HepG2 (cell line): ENCODE results near the gene SIRPA. TPM values are rescaled to one million over a fixed set of nuclear protein-coding genes. Genes with fewer than 3 reads are reported as not detected.
"Not testable (repeated sequence)": the region's sequence is repeated elsewhere in the genome, so short reads cannot be mapped to it uniquely, and the experiment has no call there.

ENCODE experiments used
- ATAC-seq: fragments of 200-7000 bp; cut with Tn5 transposase; 3 replicates; pipeline ENCODE4 v1.9.1; 2020; ENCODE audit warnings: mild to moderate bottlenecking, moderate library complexity
- BruUV-seq: library from RNA; stranded (reverse); fragments of 400-500 nt; replicated peaks from 2 replicates; lab custom pipeline; 2021; lab: Mats Ljungman, UMichigan
- CTCF ChIA-PET: fragments of 300-600 bp; formaldehyde crosslinking; extraction: SDS; loops from one replicate; lab custom pipeline; 2021; ENCODE audit warnings: low total read pairs, inconsistent platforms, low intra/inter-chr PET ratio; lab: Yijun Ruan, JAX
- POLR2A ChIA-PET: fragments of 350-600 bp; sonication (Branson Sonifier 250); formaldehyde crosslinking; loops from one replicate; lab custom pipeline; 2020; ENCODE audit warnings: antibody characterized with exemption, inconsistent platforms; lab: Yijun Ruan, JAX
- DNase-seq: peaks from one replicate; pipeline ENCODE4 v3.0.0-alpha.2; 2015; ENCODE audit warnings: low spot score
- FAIRE-seq: peaks from 3 replicates; lab custom pipeline; 2011; peaks lifted over from hg19 to GRCh38; lab: Jason Lieb, UNC
- H2AFZ ChIP-seq: one replicate; pipeline ENCODE4 v1.6.1; 2011; ENCODE audit warnings: low read length, inconsistent platforms
- H3K27ac ChIP-seq: fragments of 300-600 bp; 3 replicates; pipeline ENCODE4 v1.8.0; 2011; ENCODE audit warnings: mixed run types, mild to moderate bottlenecking, mixed read lengths, low read length, inconsistent platforms; ENCODE audit not compliant: insufficient read depth; ENCODE audit errors: extremely low read length
- H3K27me3 ChIP-seq, 2 experiments: fragments of 200-600 bp in 1 of 2; 2 replicates in 1 of 2; 3 replicates in 1 of 2; pipeline versions ENCODE4 v1.6.0 to v1.8.0; 2011; ENCODE audit warnings: low read length in 2 of 2, mild to moderate bottlenecking in 2 of 2, moderate library complexity in 2 of 2, inconsistent platforms in 1 of 2; ENCODE audit not compliant: insufficient read depth in 2 of 2, control insufficient read depth in 1 of 2
- H3K36me3 ChIP-seq, 2 experiments: fragments of 200-600 bp in 1 of 2; replicated peaks in 1 of 2; 2 replicates in 1 of 2; 3 replicates in 1 of 2; pipeline versions ENCODE4 v1.5.1 to v1.8.0; 2011; ENCODE audit warnings: low read length in 2 of 2, inconsistent platforms in 1 of 2; ENCODE audit not compliant: insufficient read depth in 2 of 2, control insufficient read depth in 1 of 2
- H3K4me1 ChIP-seq: 2 replicates; pipeline ENCODE4 v1.5.1; 2012; ENCODE audit warnings: low read length, inconsistent platforms; ENCODE audit not compliant: insufficient read depth
- H3K4me2 ChIP-seq: 2 replicates; pipeline ENCODE4 v1.6.0; 2011; ENCODE audit warnings: low read depth, low read length, inconsistent platforms
- H3K4me3 ChIP-seq, 3 experiments: fragments of 200-600 bp in 1 of 3; sonication (generic), shearing (Covaris generic) in 1 of 3; replicated peaks in 1 of 3; 2 replicates each; pipeline ENCODE4 v1.5.1; 2011 to 2016; ENCODE audit warnings: low read length in 3 of 3, inconsistent platforms in 2 of 3, low read depth in 2 of 3, mild to moderate bottlenecking in 2 of 3, control low read depth in 1 of 3, mixed read lengths in 1 of 3; ENCODE audit not compliant: insufficient read depth in 1 of 3
- H3K79me2 ChIP-seq: one replicate; pipeline ENCODE4 v1.6.1; 2011; ENCODE audit warnings: low read length, inconsistent platforms; ENCODE audit not compliant: insufficient read depth
- H3K9ac ChIP-seq: 2 replicates; pipeline ENCODE4 v1.6.0; 2011; ENCODE audit warnings: mild to moderate bottlenecking, low read depth, low read length, inconsistent platforms; ENCODE audit not compliant: insufficient read depth
- H3K9me3 ChIP-seq: 2 replicates; pipeline ENCODE4 v1.5.1; 2012; ENCODE audit warnings: mild to moderate bottlenecking, low read length
- H4K20me1 ChIP-seq: 2 replicates; pipeline ENCODE4 v1.6.0; 2011; ENCODE audit warnings: inconsistent platforms, mild to moderate bottlenecking, low read length, moderate library complexity; ENCODE audit not compliant: insufficient read depth
- MAF1 ChIP-seq: sonication (generic); formaldehyde crosslinking; IDR thresholded peaks from 2 replicates; pipeline ENCODE4 v1.5.0; 2020; ENCODE audit warnings: missing genetic modification reagents, borderline replicate concordance
- NPAS2 ChIP-seq: sonication (generic); formaldehyde crosslinking; IDR thresholded peaks from 2 replicates; pipeline ENCODE4 v1.8.0; 2022; ENCODE audit warnings: mild to moderate bottlenecking, missing genetic modification reagents, borderline replicate concordance
- RAD21 ChIP-seq: fragments of 450-650 bp; formaldehyde crosslinking; IDR thresholded peaks from 2 replicates; pipeline ENCODE4 v1.5.0; 2020; ENCODE audit warnings: mild to moderate bottlenecking
- TCF12 ChIP-seq, 2 experiments: fragments of 450-650 bp in 1 of 2; sonication (generic) in 1 of 2; formaldehyde crosslinking in 1 of 2; IDR thresholded peaks; 2 replicates each; pipeline versions ENCODE4 v1.6.1 to v1.8.0; 2017 to 2022; ENCODE audit warnings: antibody characterized with exemption in 1 of 2, mild to moderate bottlenecking in 1 of 2, missing genetic modification reagents in 1 of 2, moderate library complexity in 1 of 2
- ZFP36L1 ChIP-seq: sonication (generic); formaldehyde crosslinking; IDR thresholded peaks from 2 replicates; pipeline ENCODE4 v1.8.0; 2022; ENCODE audit warnings: mild to moderate bottlenecking, missing genetic modification reagents, moderate library complexity
- ZKSCAN1 ChIP-seq: fragments of 150-350 bp; IDR thresholded peaks from 2 replicates; pipeline ENCODE4 v1.6.1; 2014; ENCODE audit warnings: low read length
- ZNF543 ChIP-seq: sonication (generic); formaldehyde crosslinking; IDR thresholded peaks from 2 replicates; pipeline ENCODE4 v1.4.0; 2020; ENCODE audit warnings: mild to moderate bottlenecking, missing genetic modification reagents
- ZNF615 ChIP-seq: sonication (generic); formaldehyde crosslinking; IDR thresholded peaks from 2 replicates; pipeline ENCODE4 v1.5.0; 2020; ENCODE audit warnings: mild to moderate bottlenecking, missing genetic modification reagents, borderline replicate concordance
- ZNF720 ChIP-seq: sonication (generic); formaldehyde crosslinking; IDR thresholded peaks from 2 replicates; pipeline ENCODE4 v1.4.0; 2020; ENCODE audit warnings: missing genetic modification reagents
- WGBS: methylation state at CpG from one replicate; pipeline ENCODE4 v1.1.6; 2017; ENCODE audit warnings: low lambda C conversion rate; 5-methylcytosine and 5-hydroxymethylcytosine counted together
- in situ Hi-C: cut with HindIII; loops from 2 replicates; pipeline ENCODE4 v1.10.0; 2017; ENCODE audit warnings: low pct_unique_long_range_greater_than_20kb; ENCODE audit not compliant: extremely low pct_ligation_motif_present
- intact Hi-C: fragments of 100-400 bp; cut with micrococcal nuclease; formaldehyde crosslinking; loops from one replicate; pipeline ENCODE4 v1.10.0; 2022; ENCODE audit not compliant: unreplicated experiment
- polyA plus RNA-seq, 8 experiments: library from polyadenylated mRNA; depleted of rRNA in 3 of 8; stranded (reverse) in 7 of 8; unstranded in 1 of 8; fragments of >200 nt; fragmentation: Illumina TruSeq in 4 of 8; extraction: Trizol in 4 of 8; gene quantifications; 2 replicates each; pipeline versions ENCODE4 v1.2.1 to v1.2.3, GENCODE V29; 2011 to 2016; ENCODE audit warnings: low read depth in 4 of 8, missing spikeins in 1 of 8, mixed read lengths in 1 of 8; ENCODE audit not compliant: insufficient read depth in 1 of 8
- total RNA-seq, 5 experiments: library from RNA; depleted of rRNA; stranded (reverse); fragments of >200 nt; fragmentation: Illumina TruSeq; extraction: Trizol; gene quantifications; 2 replicates each; pipeline ENCODE4 v1.2.3, GENCODE V29; 2016; ENCODE audit warnings: low read depth in 1 of 5
- TF ChIP-seq, protein P1 (sequence below): conservative IDR thresholded peaks from 2 replicates; pipeline ENCODE4 v1.6.1; 2018; ENCODE audit warnings: missing genetic modification reagents

Gene SIRPA
- total and polyA plus RNA-seq, 2 of the 13 experiments (the other 11 are each of a cell fraction or from before 2014, with no cell fraction given) = 7.2 to 17.6 TPM

DNA sequence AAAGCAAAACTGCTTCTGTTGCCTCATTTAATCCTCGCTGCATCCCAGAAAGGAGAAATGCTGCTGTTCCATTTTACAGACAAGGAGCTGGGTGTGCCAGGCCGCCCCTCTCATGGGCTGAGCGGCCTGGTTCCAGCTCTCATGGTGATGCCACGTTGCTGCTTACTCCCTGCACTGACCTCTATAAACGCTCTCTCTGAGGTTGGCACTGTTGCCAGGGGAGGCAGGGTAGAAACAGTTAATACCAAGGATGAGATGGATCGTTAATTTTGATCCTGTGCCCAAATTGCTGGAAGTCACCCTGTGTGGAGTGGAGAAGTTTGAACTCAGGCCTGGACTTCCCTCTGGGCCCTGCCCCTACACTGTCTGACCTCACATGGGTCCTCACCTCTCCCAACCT lies 25.6 kb downstream of the SIRPA start:
- ATAC-seq = no peak
- 85% methylated on average over 6 of the region's 6 CpGs for WGBS
- CTCF ChIA-PET = no interaction called here

DNA sequence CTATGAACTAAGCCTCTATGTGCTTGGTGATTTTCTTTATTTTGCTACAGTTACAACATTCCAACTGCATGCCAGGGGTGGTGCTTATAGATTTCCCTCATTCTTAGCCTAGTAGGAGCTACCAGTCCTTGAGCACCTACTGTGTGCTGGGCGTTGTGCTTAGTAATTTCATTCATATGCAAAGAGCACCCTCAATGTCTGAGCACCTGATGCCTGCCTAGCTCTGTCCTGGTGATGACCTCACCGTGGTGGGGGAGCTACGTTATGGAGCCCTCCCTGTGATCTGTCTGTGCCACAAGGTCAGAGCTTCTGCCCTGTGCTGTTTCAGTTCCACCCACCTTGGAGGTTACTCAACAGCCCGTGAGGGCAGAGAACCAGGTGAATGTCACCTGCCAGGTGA lies 26.8 kb downstream of the SIRPA start:
- CTCF ChIA-PET, H4K20me1 ChIP-seq, BruUV-seq, H3K79me2 ChIP-seq, in situ Hi-C loops, H3K9me3 ChIP-seq, ATAC-seq, H3K27me3 ChIP-seq, H3K27ac ChIP-seq, H3K36me3 ChIP-seq, H3K9ac ChIP-seq, intact Hi-C loops, H2AFZ ChIP-seq, H3K4me3 ChIP-seq, DNase-seq, POLR2A ChIA-PET, H3K4me2 ChIP-seq, FAIRE-seq: not testable (repeated sequence)
- 0 out of 2 replicates have a peak, but pooled peaks have one; percentile 27 for TF ChIP-seq ZKSCAN1
- H3K4me1 ChIP-seq = peaks cover 15% of the 10 kb centered on the region
- WGBS = 59% methylated on average over 4 of the region's 4 CpGs

More for the DNA sequence above, 25.6 kb downstream of the SIRPA start:
- no peak overlapping the region for H3K27ac ChIP-seq
- BruUV-seq = no TSS peak
- no peak overlapping the region for H2AFZ ChIP-seq
- DNase-seq (no peak), FAIRE-seq (peak; percentile 28)
- in situ Hi-C loops (no loop called here), intact Hi-C loops (no loop called here)
- no peaks in the 10 kb centered on the region for H3K79me2 ChIP-seq
- peaks cover 15% of the 10 kb centered on the region for H3K4me1 ChIP-seq
- H3K27me3 ChIP-seq = no peaks in the 10 kb centered on the region
- H3K4me3 ChIP-seq = no peak overlapping the region
- H3K4me2 ChIP-seq = no peak overlapping the region
- no peaks in the 10 kb centered on the region for H3K9me3 ChIP-seq
- peaks cover 1 to 17% of the 10 kb centered on the region in 2 experiments; a peak in 2 of 5 replicates for H3K36me3 ChIP-seq
- POLR2A ChIA-PET = no interaction called here
- TF ChIP-seq ZNF615 (CRISPR knock-in tag) = no peak
- no peak for TF ChIP-seq RAD21 (CRISPR knock-in tag)
- TF ChIP-seq ZFP36L1 (CRISPR knock-in tag) = no peak
- TF ChIP-seq MAF1 (CRISPR knock-in tag) = no peak
- no peak for TF ChIP-seq NPAS2 (CRISPR knock-in tag)
- TF ChIP-seq ZNF720 (CRISPR knock-in tag) = no peak
- TF ChIP-seq, protein P1, sequence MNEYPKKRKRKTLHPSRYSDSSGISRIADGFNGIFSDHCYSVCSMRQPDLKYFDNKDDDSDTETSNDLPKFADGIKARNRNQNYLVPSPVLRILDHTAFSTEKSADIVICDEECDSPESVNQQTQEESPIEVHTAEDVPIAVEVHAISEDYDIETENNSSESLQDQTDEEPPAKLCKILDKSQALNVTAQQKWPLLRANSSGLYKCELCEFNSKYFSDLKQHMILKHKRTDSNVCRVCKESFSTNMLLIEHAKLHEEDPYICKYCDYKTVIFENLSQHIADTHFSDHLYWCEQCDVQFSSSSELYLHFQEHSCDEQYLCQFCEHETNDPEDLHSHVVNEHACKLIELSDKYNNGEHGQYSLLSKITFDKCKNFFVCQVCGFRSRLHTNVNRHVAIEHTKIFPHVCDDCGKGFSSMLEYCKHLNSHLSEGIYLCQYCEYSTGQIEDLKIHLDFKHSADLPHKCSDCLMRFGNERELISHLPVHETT (CRISPR knock-in tag) = no peak
- no peak for TF ChIP-seq TCF12 (IDR thresholded peaks at IDR 0.05)
- no peak for TF ChIP-seq TCF12 (CRISPR knock-in tag; IDR thresholded peaks at IDR 0.05)
- no peak for TF ChIP-seq ZNF543 (CRISPR knock-in tag)
- H3K9ac ChIP-seq = no peak overlapping the region
- H4K20me1 ChIP-seq = no peaks in the 10 kb centered on the region
